Liver (tissue), 9 donors: Measurements from ENCODE around the gene MIER1. TPM values are rescaled to one million over a fixed set of nuclear protein-coding genes. Genes with fewer than 3 reads are reported as not detected.

Experiments used
- DNase-seq: peaks from one replicate; pipeline ENCODE4 v3.0.0-alpha.2; 2017; ENCODE audit warnings: low spot score
- H3K27ac ChIP-seq, 2 donors: one replicate each; pipeline ENCODE4 v1.7.0; 2013; ENCODE audit warnings: inconsistent platforms in 2 of 2, low read length in 2 of 2, control low read depth in 1 of 2, low read depth in 1 of 2, mild to moderate bottlenecking in 1 of 2
- H3K27me3 ChIP-seq, 4 donors: one replicate each; pipeline versions ENCODE4 v1.6.1 to v1.7.0; 2013; ENCODE audit warnings: low read length in 3 of 4, inconsistent platforms in 1 of 4, mild to moderate bottlenecking in 1 of 4, moderate library complexity in 1 of 4; ENCODE audit not compliant: control insufficient read depth in 4 of 4, insufficient read depth in 4 of 4
- H3K36me3 ChIP-seq, 4 donors: one replicate each; pipeline versions ENCODE4 v1.6.1 to v1.7.0; 2013; ENCODE audit warnings: low read length in 3 of 4, mild to moderate bottlenecking in 3 of 4, low read depth in 1 of 4, moderate library complexity in 1 of 4; ENCODE audit not compliant: control insufficient read depth in 4 of 4, insufficient read depth in 3 of 4
- H3K4me1 ChIP-seq, 4 donors: one replicate each; pipeline versions ENCODE4 v1.6.1 to v1.7.0; 2013; ENCODE audit warnings: low read length in 3 of 4, mild to moderate bottlenecking in 3 of 4, moderate library complexity in 1 of 4; ENCODE audit not compliant: control insufficient read depth in 4 of 4, insufficient read depth in 4 of 4
- H3K4me3 ChIP-seq, 3 donors: one replicate each; pipeline versions ENCODE4 v1.6.1 to v1.7.0; 2013; ENCODE audit warnings: low read length in 3 of 3, control low read depth in 1 of 3, low read depth in 1 of 3, mild to moderate bottlenecking in 1 of 3
- H3K9ac ChIP-seq, 2 donors: one replicate each; pipeline ENCODE4 v1.7.0; 2013; ENCODE audit warnings: low read length in 2 of 2, mild to moderate bottlenecking in 2 of 2, moderate library complexity in 2 of 2, control low read depth in 1 of 2, low read depth in 1 of 2
- H3K9me3 ChIP-seq, 4 donors: one replicate each; pipeline versions ENCODE4 v1.6.1 to v1.7.0; 2013; ENCODE audit warnings: low read length in 3 of 4; ENCODE audit not compliant: control insufficient read depth in 4 of 4
- EGR1 ChIP-seq, 2 donors: IDR thresholded peaks; 2 replicates each; pipeline ENCODE4 v1.6.1; 2016 to 2018; ENCODE audit warnings: antibody characterized with exemption in 2 of 2, low read depth in 2 of 2
- FOXA1 ChIP-seq: IDR thresholded peaks from 2 replicates; pipeline ENCODE4 v1.6.1; 2016; ENCODE audit warnings: antibody characterized with exemption
- FOXA2 ChIP-seq: IDR thresholded peaks from 2 replicates; pipeline ENCODE4 v1.6.1; 2016; ENCODE audit warnings: antibody characterized with exemption
- GABPA ChIP-seq, 2 donors: IDR thresholded peaks in 1 of 2; conservative IDR thresholded peaks in 1 of 2; 2 replicates each; pipeline ENCODE4 v1.6.1; 2016; ENCODE audit warnings: antibody characterized with exemption in 2 of 2, mild to moderate bottlenecking in 1 of 2, moderate library complexity in 1 of 2
- HNF4A ChIP-seq, 2 donors: conservative IDR thresholded peaks; 2 replicates each; pipeline ENCODE4 v1.6.1; 2016; ENCODE audit warnings: antibody characterized with exemption in 2 of 2, mild to moderate bottlenecking in 2 of 2
- HNF4G ChIP-seq: IDR thresholded peaks from 2 replicates; pipeline ENCODE4 v1.6.1; 2016; ENCODE audit warnings: antibody characterized with exemption
- JUND ChIP-seq, 2 donors: IDR thresholded peaks; 2 replicates each; pipeline ENCODE4 v1.6.1; 2016; ENCODE audit warnings: antibody characterized with exemption in 2 of 2
- NR2F2 ChIP-seq: IDR thresholded peaks from 2 replicates; pipeline ENCODE4 v1.6.1; 2016; ENCODE audit warnings: antibody characterized with exemption
- RAD21 ChIP-seq, 2 donors: IDR thresholded peaks; 2 replicates each; pipeline ENCODE4 v1.6.1; 2016; ENCODE audit warnings: antibody characterized with exemption in 2 of 2, mild to moderate bottlenecking in 2 of 2
- RXRA ChIP-seq, 2 donors: IDR thresholded peaks; 2 replicates each; pipeline ENCODE4 v1.6.1; 2017 to 2018; ENCODE audit warnings: antibody characterized with exemption in 2 of 2, mild to moderate bottlenecking in 1 of 2
- SP1 ChIP-seq: IDR thresholded peaks from 2 replicates; pipeline ENCODE4 v1.6.1; 2018; ENCODE audit warnings: antibody characterized with exemption, mild to moderate bottlenecking
- TAF1 ChIP-seq: conservative IDR thresholded peaks from 2 replicates; pipeline ENCODE4 v1.6.1; 2016; ENCODE audit warnings: antibody characterized with exemption, mild to moderate bottlenecking
- YY1 ChIP-seq: IDR thresholded peaks from 2 replicates; pipeline ENCODE4 v1.6.1; 2016; ENCODE audit warnings: antibody characterized with exemption, mild to moderate bottlenecking
- WGBS: extraction: QIAGEN DNeasy Blood & Tissue Kit; methylation state at CpG from one replicate; pipeline ENCODE4 v1.1.7; 2013; 5-methylcytosine and 5-hydroxymethylcytosine counted together
- polyA plus RNA-seq, 2 donors: library from polyadenylated mRNA; stranded (reverse) in 1 of 2; unstranded in 1 of 2; fragments of 200-250 nt in 1 of 2; fragments of >200 nt in 1 of 2; fragmentation: Nextera tagmentation in 1 of 2; extraction: Ambion mirVana in 1 of 2; gene quantifications; one replicate each; pipeline versions ENCODE4 v1.2.1 to v1.2.3, GENCODE V29; 2013 to 2015
- total RNA-seq, 2 donors: library from RNA; depleted of rRNA; stranded (reverse); fragments of >200 nt; gene quantifications; one replicate each; pipeline ENCODE4 v1.2.3, GENCODE V29; 2014
- TF ChIP-seq, protein P1 (sequence below): IDR thresholded peaks from 2 replicates; pipeline ENCODE4 v1.6.1; 2016; ENCODE audit warnings: antibody characterized with exemption
- TF ChIP-seq, protein P2 (sequence below): IDR thresholded peaks from 2 replicates; pipeline ENCODE4 v1.6.1; 2016; ENCODE audit warnings: antibody characterized with exemption
- TF ChIP-seq, protein P3 (sequence below): IDR thresholded peaks from 2 replicates; pipeline ENCODE4 v1.6.1; 2016; ENCODE audit warnings: antibody characterized with exemption
- TF ChIP-seq, protein P4 (sequence below): fragments of 150-350 bp; IDR thresholded peaks from 2 replicates; pipeline ENCODE4 v1.5.1; 2017; ENCODE audit warnings: improper control_type of control experiment, low read depth, low read length; ENCODE audit not compliant: missing input control
- TF ChIP-seq, protein P5 (sequence below): IDR thresholded peaks from 2 replicates; pipeline ENCODE4 v1.6.1; 2016; ENCODE audit warnings: antibody characterized with exemption, mild to moderate bottlenecking
- donor health status: healthy.
- donor health status: healthy.
- donor health status: healthy.
- donor health status: healthy.
- donor health status: healthy.

MIER1 gene
- total and polyA plus RNA-seq, 4 donors: 7.3 to 23.2 (median 16.6) TPM

DNA sequence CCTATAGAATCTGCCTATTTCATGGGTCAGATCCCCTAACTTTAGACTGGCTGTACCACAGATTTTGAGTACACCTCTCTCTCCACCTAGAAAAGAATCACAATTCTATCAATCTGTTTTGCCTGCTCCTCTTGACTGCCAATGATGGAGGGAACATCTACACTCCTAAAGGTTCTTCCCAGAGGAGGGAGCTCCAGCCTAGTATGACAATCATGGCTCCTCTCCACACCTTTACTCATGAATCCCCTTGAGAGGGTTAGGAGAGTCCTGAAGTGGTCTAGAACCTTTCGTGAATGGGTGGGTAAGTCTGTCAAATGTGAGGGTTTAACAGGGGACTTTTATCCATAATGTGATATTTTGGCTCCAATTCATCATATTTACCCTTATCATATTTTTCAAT, 48.1 kb upstream of the MIER1 start:
- no peak for DNase-seq

DNA sequence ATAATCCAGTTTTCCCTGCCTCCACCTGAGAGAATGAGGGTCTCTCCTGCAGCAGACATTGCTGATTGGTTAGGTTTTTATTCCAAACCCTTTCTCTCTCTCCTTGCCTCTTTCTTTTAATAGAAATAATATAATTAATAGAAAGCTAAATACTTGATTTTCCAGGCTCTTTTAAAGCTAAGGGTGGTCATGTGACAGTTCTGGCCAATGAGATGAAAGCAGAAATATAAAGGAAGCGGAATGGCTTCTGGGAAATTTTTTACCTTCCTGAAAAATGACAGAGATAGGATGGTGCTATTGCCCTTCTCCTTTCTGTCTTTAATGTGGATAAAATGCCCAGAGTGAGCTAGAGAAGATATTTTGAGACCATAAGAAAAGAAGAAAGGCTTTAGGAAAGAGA, 35.8 kb upstream of the MIER1 start:
- no peak for DNase-seq
- 98% methylated on average over 1 of the region's 1 CpG for WGBS
- no peaks in the 10 kb centered on the region for H3K4me1 ChIP-seq
- no peaks in the 10 kb centered on the region for H3K27me3 ChIP-seq
- H3K9me3 ChIP-seq: no peaks in the 10 kb centered on the region
- H3K4me3 ChIP-seq: no peak overlapping the region
- no peaks in the 10 kb centered on the region for H3K36me3 ChIP-seq
- TF ChIP-seq TAF1 (no peak), RAD21 (IDR thresholded peaks at IDR 0.05) (no peak), RXRA (IDR thresholded peaks at IDR 0.05) (no peak), HNF4G (no peak), YY1 (no peak), NR2F2 (no peak), FOXA2 (no peak), JUND (IDR thresholded peaks at IDR 0.05) (no peak), GABPA (IDR thresholded peaks at IDR 0.05 in 1 of 2, conservative IDR thresholded peaks at IDR 0.05 in 1 of 2) (no peak), HNF4A (conservative IDR thresholded peaks at IDR 0.05) (no peak), SP1 (no peak), FOXA1 (no peak), EGR1 (IDR thresholded peaks at IDR 0.05; ENCODE audit: low read depth in 2 of 2) (no peak)
- TF ChIP-seq, protein P1, sequence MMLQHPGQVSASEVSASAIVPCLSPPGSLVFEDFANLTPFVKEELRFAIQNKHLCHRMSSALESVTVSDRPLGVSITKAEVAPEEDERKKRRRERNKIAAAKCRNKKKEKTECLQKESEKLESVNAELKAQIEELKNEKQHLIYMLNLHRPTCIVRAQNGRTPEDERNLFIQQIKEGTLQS: no peak
- TF ChIP-seq, protein P2, sequence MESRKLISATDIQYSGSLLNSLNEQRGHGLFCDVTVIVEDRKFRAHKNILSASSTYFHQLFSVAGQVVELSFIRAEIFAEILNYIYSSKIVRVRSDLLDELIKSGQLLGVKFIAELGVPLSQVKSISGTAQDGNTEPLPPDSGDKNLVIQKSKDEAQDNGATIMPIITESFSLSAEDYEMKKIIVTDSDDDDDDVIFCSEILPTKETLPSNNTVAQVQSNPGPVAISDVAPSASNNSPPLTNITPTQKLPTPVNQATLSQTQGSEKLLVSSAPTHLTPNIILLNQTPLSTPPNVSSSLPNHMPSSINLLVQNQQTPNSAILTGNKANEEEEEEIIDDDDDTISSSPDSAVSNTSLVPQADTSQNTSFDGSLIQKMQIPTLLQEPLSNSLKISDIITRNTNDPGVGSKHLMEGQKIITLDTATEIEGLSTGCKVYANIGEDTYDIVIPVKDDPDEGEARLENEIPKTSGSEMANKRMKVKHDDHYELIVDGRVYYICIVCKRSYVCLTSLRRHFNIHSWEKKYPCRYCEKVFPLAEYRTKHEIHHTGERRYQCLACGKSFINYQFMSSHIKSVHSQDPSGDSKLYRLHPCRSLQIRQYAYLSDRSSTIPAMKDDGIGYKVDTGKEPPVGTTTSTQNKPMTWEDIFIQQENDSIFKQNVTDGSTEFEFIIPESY: no peak
- TF ChIP-seq, protein P3, sequence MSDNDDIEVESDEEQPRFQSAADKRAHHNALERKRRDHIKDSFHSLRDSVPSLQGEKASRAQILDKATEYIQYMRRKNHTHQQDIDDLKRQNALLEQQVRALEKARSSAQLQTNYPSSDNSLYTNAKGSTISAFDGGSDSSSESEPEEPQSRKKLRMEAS: no peak
- TF ChIP-seq, protein P4, sequence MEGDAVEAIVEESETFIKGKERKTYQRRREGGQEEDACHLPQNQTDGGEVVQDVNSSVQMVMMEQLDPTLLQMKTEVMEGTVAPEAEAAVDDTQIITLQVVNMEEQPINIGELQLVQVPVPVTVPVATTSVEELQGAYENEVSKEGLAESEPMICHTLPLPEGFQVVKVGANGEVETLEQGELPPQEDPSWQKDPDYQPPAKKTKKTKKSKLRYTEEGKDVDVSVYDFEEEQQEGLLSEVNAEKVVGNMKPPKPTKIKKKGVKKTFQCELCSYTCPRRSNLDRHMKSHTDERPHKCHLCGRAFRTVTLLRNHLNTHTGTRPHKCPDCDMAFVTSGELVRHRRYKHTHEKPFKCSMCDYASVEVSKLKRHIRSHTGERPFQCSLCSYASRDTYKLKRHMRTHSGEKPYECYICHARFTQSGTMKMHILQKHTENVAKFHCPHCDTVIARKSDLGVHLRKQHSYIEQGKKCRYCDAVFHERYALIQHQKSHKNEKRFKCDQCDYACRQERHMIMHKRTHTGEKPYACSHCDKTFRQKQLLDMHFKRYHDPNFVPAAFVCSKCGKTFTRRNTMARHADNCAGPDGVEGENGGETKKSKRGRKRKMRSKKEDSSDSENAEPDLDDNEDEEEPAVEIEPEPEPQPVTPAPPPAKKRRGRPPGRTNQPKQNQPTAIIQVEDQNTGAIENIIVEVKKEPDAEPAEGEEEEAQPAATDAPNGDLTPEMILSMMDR: no peak
- TF ChIP-seq, protein P5, sequence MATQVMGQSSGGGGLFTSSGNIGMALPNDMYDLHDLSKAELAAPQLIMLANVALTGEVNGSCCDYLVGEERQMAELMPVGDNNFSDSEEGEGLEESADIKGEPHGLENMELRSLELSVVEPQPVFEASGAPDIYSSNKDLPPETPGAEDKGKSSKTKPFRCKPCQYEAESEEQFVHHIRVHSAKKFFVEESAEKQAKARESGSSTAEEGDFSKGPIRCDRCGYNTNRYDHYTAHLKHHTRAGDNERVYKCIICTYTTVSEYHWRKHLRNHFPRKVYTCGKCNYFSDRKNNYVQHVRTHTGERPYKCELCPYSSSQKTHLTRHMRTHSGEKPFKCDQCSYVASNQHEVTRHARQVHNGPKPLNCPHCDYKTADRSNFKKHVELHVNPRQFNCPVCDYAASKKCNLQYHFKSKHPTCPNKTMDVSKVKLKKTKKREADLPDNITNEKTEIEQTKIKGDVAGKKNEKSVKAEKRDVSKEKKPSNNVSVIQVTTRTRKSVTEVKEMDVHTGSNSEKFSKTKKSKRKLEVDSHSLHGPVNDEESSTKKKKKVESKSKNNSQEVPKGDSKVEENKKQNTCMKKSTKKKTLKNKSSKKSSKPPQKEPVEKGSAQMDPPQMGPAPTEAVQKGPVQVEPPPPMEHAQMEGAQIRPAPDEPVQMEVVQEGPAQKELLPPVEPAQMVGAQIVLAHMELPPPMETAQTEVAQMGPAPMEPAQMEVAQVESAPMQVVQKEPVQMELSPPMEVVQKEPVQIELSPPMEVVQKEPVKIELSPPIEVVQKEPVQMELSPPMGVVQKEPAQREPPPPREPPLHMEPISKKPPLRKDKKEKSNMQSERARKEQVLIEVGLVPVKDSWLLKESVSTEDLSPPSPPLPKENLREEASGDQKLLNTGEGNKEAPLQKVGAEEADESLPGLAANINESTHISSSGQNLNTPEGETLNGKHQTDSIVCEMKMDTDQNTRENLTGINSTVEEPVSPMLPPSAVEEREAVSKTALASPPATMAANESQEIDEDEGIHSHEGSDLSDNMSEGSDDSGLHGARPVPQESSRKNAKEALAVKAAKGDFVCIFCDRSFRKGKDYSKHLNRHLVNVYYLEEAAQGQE: no peak
- H3K27ac ChIP-seq: no peak overlapping the region
- H3K9ac ChIP-seq: no peak overlapping the region

More for the DNA sequence above, 48.1 kb upstream of the MIER1 start:
- H3K36me3 ChIP-seq: no peaks in the 10 kb centered on the region
- no peaks in the 10 kb centered on the region for H3K9me3 ChIP-seq
- TF ChIP-seq, protein P4: no peak
- no peak for TF ChIP-seq TAF1
- TF ChIP-seq FOXA1: no peak
- TF ChIP-seq, protein P1: no peak
- no peak for TF ChIP-seq SP1
- no peak for TF ChIP-seq YY1
- TF ChIP-seq, protein P3: no peak
- no peak for TF ChIP-seq NR2F2
- no peak for TF ChIP-seq RAD21 (IDR thresholded peaks at IDR 0.05)
- no peaks in the 10 kb centered on the region for H3K4me1 ChIP-seq
- no peak overlapping the region for H3K9ac ChIP-seq
- no peaks in the 10 kb centered on the region for H3K27me3 ChIP-seq
- 78% methylated on average over 1 of the region's 1 CpG for WGBS
- H3K4me3 ChIP-seq: no peak overlapping the region
- H3K27ac ChIP-seq: no peak overlapping the region
